OCI-LY1 (cell line): ENCODE measurements around the gene TMEM203.

ENCODE experiments used
- CTCF ChIP-seq: fragments of 200-600 bp; sonication (generic), shearing (Covaris generic); IDR thresholded peaks from 2 replicates; pipeline ENCODE4 v1.5.1; 2017; ENCODE audit warnings: mild to moderate bottlenecking, antibody characterized with exemption, low read length, moderate library complexity, mixed read lengths
- EZH2 ChIP-seq: fragments of 200-600 bp; sonication (generic), shearing (Covaris generic); IDR thresholded peaks from 2 replicates; pipeline ENCODE4 v1.8.0; 2017; ENCODE audit warnings: borderline replicate concordance, mixed run types, mild to moderate bottlenecking, antibody characterized with exemption, low read length, moderate library complexity, mixed read lengths

GRCh38 chr9:137226338-137227053 is 21.0 kb upstream of the TMEM203 start:
- TF ChIP-seq CTCF (no peak), EZH2 (no peak)
